CD14-positive monocyte (primary cell): ENCODE data around the gene CFAP221. TPM values are rescaled to one million over a fixed set of nuclear protein-coding genes. Genes with fewer than 3 reads are reported as not detected.

Source experiments
- DNase-seq, 3 donors: peaks; one replicate each; pipeline ENCODE4 v3.0.0-alpha.2; 2011 to 2022
- H2AFZ ChIP-seq: 2 replicates; pipeline ENCODE4 v1.6.0; 2012; ENCODE audit warnings: mild to moderate bottlenecking, low read depth, low read length, inconsistent platforms; ENCODE audit not compliant: insufficient read depth, poor library complexity, severe bottlenecking
- H3K27ac ChIP-seq, 2 donors: 1 replicate in 1 of 2; 2 replicates in 1 of 2; pipeline ENCODE4 v1.5.1; 2012 to 2013; ENCODE audit warnings: low read length in 2 of 2, control low read depth in 1 of 2, inconsistent platforms in 1 of 2, low read depth in 1 of 2, mild to moderate bottlenecking in 1 of 2
- H3K27me3 ChIP-seq, 2 donors: one replicate each; pipeline versions ENCODE4 v1.6.0 to v1.6.1; 2011 to 2013; ENCODE audit warnings: low read length in 2 of 2; ENCODE audit not compliant: control insufficient read depth in 2 of 2, insufficient read depth in 2 of 2
- H3K36me3 ChIP-seq, 2 donors: replicated peaks in 1 of 2; 1 replicate in 1 of 2; 2 replicates in 1 of 2; pipeline versions ENCODE4 v1.5.1 to v1.6.1; 2012 to 2013; ENCODE audit warnings: low read length in 2 of 2, control low read depth in 1 of 2, inconsistent platforms in 1 of 2, mild to moderate bottlenecking in 1 of 2; ENCODE audit not compliant: insufficient read depth in 2 of 2, control insufficient read depth in 1 of 2
- H3K4me1 ChIP-seq, 2 donors: 1 replicate in 1 of 2; 2 replicates in 1 of 2; pipeline versions ENCODE4 v1.5.1 to v1.6.1; 2012 to 2013; ENCODE audit warnings: low read length in 2 of 2, control low read depth in 1 of 2, inconsistent platforms in 1 of 2, mild to moderate bottlenecking in 1 of 2, moderate library complexity in 1 of 2; ENCODE audit not compliant: insufficient read depth in 2 of 2, control insufficient read depth in 1 of 2
- H3K4me2 ChIP-seq: replicated peaks from 2 replicates; pipeline ENCODE3; 2012; ENCODE audit warnings: low read length, moderate library complexity, mild to moderate bottlenecking; ENCODE audit not compliant: poor library complexity, severe bottlenecking; ENCODE audit errors: extremely low read depth
- H3K4me3 ChIP-seq, 3 experiments: fragments of 200-600 bp in 1 of 3; sonication (generic) in 1 of 3; replicated peaks in 1 of 3; 1 replicate in 2 of 3; 2 replicates in 1 of 3; pipeline ENCODE4 v1.5.1; 2011 to 2013; ENCODE audit warnings: low read length in 3 of 3, mild to moderate bottlenecking in 3 of 3, control low read depth in 2 of 3, low read depth in 2 of 3, inconsistent platforms in 1 of 3, moderate library complexity in 1 of 3
- H3K79me2 ChIP-seq: 2 replicates; pipeline ENCODE4 v1.6.0; 2012; ENCODE audit warnings: mild to moderate bottlenecking, control low read depth, inconsistent platforms, low read length, moderate library complexity; ENCODE audit not compliant: insufficient read depth
- H3K9ac ChIP-seq: 2 replicates; pipeline ENCODE4 v1.6.0; 2017; ENCODE audit warnings: low read length, mild to moderate bottlenecking; ENCODE audit not compliant: insufficient read depth, poor library complexity, severe bottlenecking
- H3K9me3 ChIP-seq, 2 donors: replicated peaks in 1 of 2; 1 replicate in 1 of 2; 2 replicates in 1 of 2; pipeline versions ENCODE4 v1.5.1 to v1.6.1; 2012 to 2013; ENCODE audit warnings: low read length in 2 of 2, control low read depth in 1 of 2; ENCODE audit not compliant: control insufficient read depth in 1 of 2, insufficient read depth in 1 of 2
- H4K20me1 ChIP-seq: 2 replicates; pipeline ENCODE4 v1.6.0; 2012; ENCODE audit warnings: mild to moderate bottlenecking, low read length, control low read depth, moderate library complexity; ENCODE audit not compliant: insufficient read depth
- H3K27ac Mint-ChIP-seq, 7 donors: one replicate each; pipeline ENCODE4 v1.8.0; 2020; ENCODE audit warnings: mild to moderate bottlenecking in 7 of 7, mixed read lengths in 7 of 7, moderate library complexity in 6 of 7, inconsistent platforms in 2 of 7
- H3K27me3 Mint-ChIP-seq, 3 donors: one replicate each; pipeline ENCODE4 v1.8.0; 2021 to 2022; ENCODE audit warnings: low read depth in 3 of 3, mild to moderate bottlenecking in 3 of 3, mixed read lengths in 3 of 3, moderate library complexity in 3 of 3, inconsistent platforms in 1 of 3
- H3K36me3 Mint-ChIP-seq, 2 donors: one replicate each; pipeline ENCODE4 v1.8.0; 2020; ENCODE audit warnings: mixed read lengths in 2 of 2, inconsistent platforms in 1 of 2, mild to moderate bottlenecking in 1 of 2
- H3K4me1 Mint-ChIP-seq: one replicate; pipeline ENCODE4 v1.8.0; 2020; ENCODE audit warnings: mild to moderate bottlenecking, mixed read lengths
- H3K4me3 Mint-ChIP-seq, 2 donors: one replicate each; pipeline ENCODE4 v1.8.0; 2020; ENCODE audit warnings: mild to moderate bottlenecking in 2 of 2, mixed read lengths in 2 of 2, moderate library complexity in 1 of 2
- H3K9me3 Mint-ChIP-seq, 7 donors: one replicate each; pipeline ENCODE4 v1.8.0; 2020 to 2022; ENCODE audit warnings: mixed read lengths in 7 of 7, mild to moderate bottlenecking in 6 of 7, moderate library complexity in 6 of 7, inconsistent platforms in 2 of 7
- WGBS: methylation state at CpG from one replicate; pipeline ENCODE4 v1.1.5; 2013; ENCODE audit warnings: missing lambda C conversion rate; ENCODE audit not compliant: insufficient coverage; 5-methylcytosine and 5-hydroxymethylcytosine counted together
- intact Hi-C, 2 donors: fragments of 100-400 bp; cut with micrococcal nuclease; formaldehyde crosslinking; loops; one replicate each; pipeline versions ENCODE4 v1.15.0 to v1.15.1; 2023
- polyA plus RNA-seq, 3 donors: library from polyadenylated mRNA; depleted of rRNA in 1 of 3; unstranded in 2 of 3; stranded (reverse) in 1 of 3; fragments of 300-500 nt in 2 of 3; fragments of >200 nt in 1 of 3; fragmentation: Illumina TruSeq in 2 of 3; gene quantifications; 1 replicate in 2 of 3; 2 replicates in 1 of 3; pipeline ENCODE4 v1.2.3, GENCODE V29; 2012 to 2021
- TF ChIP-seq, protein P1 (sequence below): fragments of 200-600 bp; IDR thresholded peaks from one replicate; pipeline ENCODE4 v1.8.0; 2022; ENCODE audit warnings: antibody characterized with exemption, mild to moderate bottlenecking

Gene CFAP221
- polyA plus RNA-seq, 3 donors = not detected

DNA sequence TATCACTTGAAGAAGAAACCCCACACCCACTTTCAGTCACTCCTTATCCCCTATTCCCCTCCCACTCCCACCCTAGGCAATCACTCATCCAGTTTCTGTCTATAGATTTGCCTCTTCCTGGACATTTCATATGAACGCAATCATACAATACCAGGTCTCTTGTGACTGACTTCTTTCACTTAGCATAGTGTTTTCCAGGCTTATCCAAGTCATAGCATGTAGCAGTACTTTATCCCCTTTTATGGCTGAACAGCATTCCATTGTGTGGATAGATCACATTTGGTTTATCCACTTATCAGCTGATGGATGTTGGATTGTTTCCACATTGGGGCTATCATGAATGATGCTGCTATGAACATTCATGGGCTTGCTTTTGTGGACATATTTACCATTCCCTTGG lies 6.6 kb downstream of the CFAP221 start:
- H3K27me3 ChIP-seq = peaks cover 10 to 12% of the 10 kb centered on the region in 2 donors
- H3K27ac ChIP-seq = no peak overlapping the region
- peaks cover 19 to 21% (median 19%) of the 10 kb centered on the region in 3 donors for H3K27me3 Mint-ChIP-seq
- peaks cover 0 to 4% (median 2%) of the 10 kb centered on the region in 7 donors for H3K9me3 Mint-ChIP-seq
- H3K27ac Mint-ChIP-seq = no peak overlapping the region
- no peaks in the 10 kb centered on the region for H4K20me1 ChIP-seq
- no peaks in the 10 kb centered on the region for H3K4me1 Mint-ChIP-seq
- no peaks in the 10 kb centered on the region for H3K36me3 Mint-ChIP-seq
- H3K4me1 ChIP-seq = no peaks in the 10 kb centered on the region
- no peaks in the 10 kb centered on the region for H3K79me2 ChIP-seq
- no peak overlapping the region for H3K4me2 ChIP-seq
- intact Hi-C loops = no loop called here
- no CpG with 5 or more reads among the region's 1 CpG for WGBS
- H3K36me3 ChIP-seq = no peaks in the 10 kb centered on the region
- no peaks in the 10 kb centered on the region for H3K9me3 ChIP-seq
- H2AFZ ChIP-seq = no peak overlapping the region
- H3K4me3 ChIP-seq = no peak overlapping the region
- H3K4me3 Mint-ChIP-seq = no peak overlapping the region
- DNase-seq = no peak
- H3K9ac ChIP-seq = no peak overlapping the region
- TF ChIP-seq, protein P1, sequence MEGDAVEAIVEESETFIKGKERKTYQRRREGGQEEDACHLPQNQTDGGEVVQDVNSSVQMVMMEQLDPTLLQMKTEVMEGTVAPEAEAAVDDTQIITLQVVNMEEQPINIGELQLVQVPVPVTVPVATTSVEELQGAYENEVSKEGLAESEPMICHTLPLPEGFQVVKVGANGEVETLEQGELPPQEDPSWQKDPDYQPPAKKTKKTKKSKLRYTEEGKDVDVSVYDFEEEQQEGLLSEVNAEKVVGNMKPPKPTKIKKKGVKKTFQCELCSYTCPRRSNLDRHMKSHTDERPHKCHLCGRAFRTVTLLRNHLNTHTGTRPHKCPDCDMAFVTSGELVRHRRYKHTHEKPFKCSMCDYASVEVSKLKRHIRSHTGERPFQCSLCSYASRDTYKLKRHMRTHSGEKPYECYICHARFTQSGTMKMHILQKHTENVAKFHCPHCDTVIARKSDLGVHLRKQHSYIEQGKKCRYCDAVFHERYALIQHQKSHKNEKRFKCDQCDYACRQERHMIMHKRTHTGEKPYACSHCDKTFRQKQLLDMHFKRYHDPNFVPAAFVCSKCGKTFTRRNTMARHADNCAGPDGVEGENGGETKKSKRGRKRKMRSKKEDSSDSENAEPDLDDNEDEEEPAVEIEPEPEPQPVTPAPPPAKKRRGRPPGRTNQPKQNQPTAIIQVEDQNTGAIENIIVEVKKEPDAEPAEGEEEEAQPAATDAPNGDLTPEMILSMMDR = no peak

DNA sequence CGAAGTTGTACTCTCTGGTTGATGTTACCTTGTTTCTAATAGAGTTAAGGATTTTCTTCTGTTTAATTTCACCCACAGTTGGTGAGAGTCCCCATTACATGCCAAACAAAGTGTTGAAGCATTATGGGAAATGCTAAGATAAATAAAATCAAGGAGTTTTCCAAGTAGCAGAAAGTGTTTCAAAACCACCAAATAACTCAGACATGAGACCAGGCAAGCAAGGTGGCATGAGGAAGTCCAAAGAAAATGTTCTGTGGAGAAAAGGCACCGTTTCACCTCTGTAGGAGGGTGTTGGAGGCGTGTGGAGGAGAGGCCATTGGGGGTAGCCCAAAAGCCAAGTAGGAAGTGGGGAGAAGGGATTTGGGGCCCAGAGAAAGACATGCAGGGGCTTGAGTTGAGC lies 8.7 kb downstream of the CFAP221 start:
- Histone ChIP-seq H3K36me3 (no peaks in the 10 kb centered on the region), H3K27ac (no peak overlapping the region), H4K20me1 (no peaks in the 10 kb centered on the region), H3K9me3 (no peaks in the 10 kb centered on the region), H2AFZ (no peak overlapping the region), H3K79me2 (no peaks in the 10 kb centered on the region), H3K9ac (no peak overlapping the region), H3K4me3 (no peak overlapping the region), H3K4me1 (no peaks in the 10 kb centered on the region), H3K27me3 (peaks cover 0 to 3% of the 10 kb centered on the region in 2 donors), H3K4me2 (no peak overlapping the region)
- H3K36me3 Mint-ChIP-seq = no peaks in the 10 kb centered on the region
- H3K9me3 Mint-ChIP-seq = peaks cover 0 to 2% (median 0%) of the 10 kb centered on the region in 7 donors
- H3K27me3 Mint-ChIP-seq = peaks cover 4 to 11% (median 9%) of the 10 kb centered on the region in 3 donors
- H3K4me1 Mint-ChIP-seq = no peaks in the 10 kb centered on the region
- intact Hi-C loops = no loop called here
- H3K27ac Mint-ChIP-seq = no peak overlapping the region
- no peak for DNase-seq
- TF ChIP-seq, protein P1 = no peak
- no peak overlapping the region for H3K4me3 Mint-ChIP-seq
- 100% methylated on average over 2 of the region's 3 CpGs for WGBS
